Stimulated activated CD8-positive, alpha-beta memory T cell treated with anti-CD3 and anti-CD28 coated beads, Interleukin-15, amount 100 ng/mL, for 48 hours (primary cell): ENCODE data around the gene TUBA4A.

ENCODE experiments used
- DNase-seq, 2 donors: peaks; one replicate each; pipeline ENCODE4 v3.0.0-alpha.2; 2020; ENCODE audit warnings: low read depth in 2 of 2

Gene TUBA4A

GRCh38 chr2:219234331-219234730 is 19.4 kb downstream of the TUBA4A start:
- no peak for DNase-seq

- DNase-seq = no peak
Measured at GRCh38 chr2:219230059-219230540, 23.6 kb downstream of the TUBA4A start.

- peak; percentile 99 for DNase-seq
Measured at GRCh38 chr2:219229305-219230058, 24.2 kb downstream of the TUBA4A start, which contains the start of the genes ANKZF1 and ATG9A. Gene ANKZF1, plus strand, starts transcription at chr2:219229806. Its CDS starts 452 bp downstream, at chr2:219230258. Gene ATG9A, minus strand, starts transcription at chr2:219229636. Its CDS starts 1,612 bp downstream, at chr2:219228024.

GRCh38 chr2:219228911-219229304 is 24.8 kb downstream of the TUBA4A start:
- no peak for DNase-seq

GRCh38 chr2:219228041-219228910 is 25.4 kb downstream of the TUBA4A start:
- DNase-seq = no peak

- no peak for DNase-seq
Measured at GRCh38 chr2:219225350-219225749, 28.4 kb downstream of the TUBA4A start.

GRCh38 chr2:219223831-219224610 is 29.7 kb downstream of the TUBA4A start:
- DNase-seq = no peak

- no peak for DNase-seq
Measured at GRCh38 chr2:219221957-219222518, 31.7 kb downstream of the TUBA4A start.

GRCh38 chr2:219220652-219221402 is 32.9 kb downstream of the TUBA4A start:
- no peak for DNase-seq

GRCh38 chr2:219219784-219220532 is 33.8 kb downstream of the TUBA4A start:
- DNase-seq = no peak

- DNase-seq = peak; percentile 79 to 86
Measured at GRCh38 chr2:219218732-219219701, 34.7 kb downstream of the TUBA4A start, which contains the start of gene ABCB6. Gene ABCB6, minus strand, starts transcription at chr2:219218958. Its CDS starts 285 bp downstream, at chr2:219218673.

GRCh38 chr2:219218217-219218731 is 35.4 kb downstream of the TUBA4A start:
- DNase-seq = no peak

GRCh38 chr2:219216535-219216915 is 37.2 kb downstream of the TUBA4A start:
- DNase-seq = no peak

GRCh38 chr2:219215871-219216534 is 37.7 kb downstream of the TUBA4A start:
- DNase-seq = no peak

- DNase-seq = no peak
Measured at GRCh38 chr2:219214786-219215185, 38.9 kb downstream of the TUBA4A start.

GRCh38 chr2:219214141-219214540 is 39.6 kb downstream of the TUBA4A start:
- DNase-seq = no peak

GRCh38 chr2:219213486-219214071 is 40.1 kb downstream of the TUBA4A start:
- no peak for DNase-seq
